ENCODE results near the gene NXN. TPM values are rescaled to one million over a fixed set of nuclear protein-coding genes. Genes with fewer than 3 reads are reported as not detected.
"Not testable (repeated sequence)": the region's sequence is repeated elsewhere in the genome, so short reads cannot be mapped to it uniquely, and the experiment has no call there.

The NXN gene
- total RNA-seq, 1 experiment from 2014 or later = 47.1 TPM

DNA sequence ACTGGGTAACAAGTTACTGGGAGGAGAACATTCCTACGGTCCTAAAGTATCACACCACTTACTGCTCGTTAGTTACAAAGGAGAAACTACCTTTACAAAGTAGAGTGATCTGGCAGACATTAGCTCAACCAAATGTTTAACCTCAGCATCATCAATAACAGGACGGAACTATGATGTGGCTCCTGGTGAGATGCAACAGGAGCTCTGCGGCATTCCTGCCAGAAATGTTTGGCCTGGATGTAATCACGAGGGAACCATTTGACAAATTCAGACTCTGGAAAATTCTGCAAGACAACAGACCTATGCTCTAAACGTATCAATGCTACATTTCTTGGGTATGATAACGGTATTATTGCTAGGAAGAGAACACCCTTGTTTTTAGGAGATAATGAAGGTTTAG lies 117.0 kb downstream of the NXN start:
- DNase-seq (ENCODE audit: low spot score) = no peak

- DNase-seq (ENCODE audit: low spot score) = no peak
These were observed 118.2 kb downstream of the NXN start for GRCh38 chr17:861364-861763.

DNA sequence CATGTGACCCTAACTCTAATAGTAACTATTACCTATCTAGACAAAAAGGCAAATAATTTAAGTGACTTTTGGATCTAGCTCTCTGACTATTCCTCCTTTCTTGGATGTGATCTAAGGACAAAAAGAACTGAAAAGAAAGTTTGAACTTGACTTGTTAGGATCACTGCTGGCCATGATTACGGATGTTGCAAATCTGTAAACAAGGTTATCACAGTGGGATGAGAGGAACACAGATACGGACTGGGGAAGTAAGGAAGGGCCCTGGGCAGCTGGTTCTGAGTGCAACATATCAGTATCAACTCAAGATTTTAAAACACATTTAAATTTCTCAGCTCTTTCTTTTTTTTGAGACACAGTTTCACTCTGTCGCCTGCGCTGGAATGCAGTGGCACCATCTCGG lies 118.8 kb downstream of the NXN start:
- no peak for DNase-seq (ENCODE audit: low spot score)

DNA sequence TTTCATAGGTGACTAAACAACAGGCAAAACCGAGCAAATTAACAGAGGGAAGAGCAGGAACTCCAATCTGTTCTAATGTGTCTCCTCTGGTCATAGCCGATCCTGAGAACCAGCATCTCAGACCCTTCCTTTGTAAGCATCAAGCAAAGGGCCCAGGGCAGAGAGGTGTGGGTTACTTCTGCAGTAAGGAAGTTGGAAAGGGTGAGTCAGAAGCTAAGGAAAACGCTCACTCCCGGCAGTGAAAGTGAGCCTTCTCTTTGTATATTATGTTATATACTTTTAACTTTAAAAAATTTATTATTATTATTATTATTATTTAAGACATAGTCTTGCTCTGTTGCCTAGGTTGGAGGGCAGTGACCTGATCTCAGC lies 119.8 kb downstream of the NXN start:
- no peak for DNase-seq (ENCODE audit: low spot score)

- DNase-seq (ENCODE audit: low spot score) = no peak
These were observed 120.3 kb downstream of the NXN start for GRCh38 chr17:859061-859823.

DNA sequence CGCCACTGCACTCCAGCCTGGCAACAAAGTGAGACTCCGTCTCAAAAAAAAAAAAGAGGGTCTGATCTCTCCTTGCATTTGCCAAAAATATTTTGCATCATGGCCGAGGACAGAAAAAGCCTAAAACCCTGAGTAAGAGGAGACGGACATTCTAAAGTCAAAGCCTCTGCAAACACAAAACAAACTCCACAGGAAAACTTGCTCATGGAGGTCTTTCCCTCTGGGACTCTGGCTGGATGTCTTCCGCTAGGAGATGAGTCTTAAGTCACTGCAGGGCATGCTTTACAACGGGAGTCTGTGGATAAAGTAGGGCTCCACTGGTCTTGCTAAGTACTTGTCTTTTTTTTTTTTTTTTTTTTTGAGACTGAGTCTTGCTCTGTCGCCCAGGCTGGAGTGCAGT lies 123.4 kb downstream of the NXN start:
- DNase-seq (ENCODE audit: low spot score) = no peak

DNA sequence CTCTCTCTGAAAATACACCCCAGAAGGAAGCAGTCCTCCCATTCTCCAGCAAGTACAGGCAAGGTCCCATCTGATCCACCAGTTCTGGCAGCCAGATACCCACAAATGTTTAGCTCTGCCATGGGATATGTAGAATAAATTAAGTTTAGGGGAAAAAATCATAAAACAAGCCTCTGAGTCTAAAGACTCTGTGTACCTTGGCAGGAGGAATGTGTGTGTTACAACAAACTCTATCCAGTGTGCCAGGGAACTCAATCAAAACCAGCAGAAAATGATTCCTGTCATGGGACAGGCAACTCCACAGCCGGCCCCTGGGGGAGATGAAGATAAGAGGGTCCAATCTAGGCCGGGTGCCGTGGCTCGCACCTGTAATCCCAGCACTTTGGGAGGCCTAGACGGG lies 124.0 kb downstream of the NXN start:
- DNase-seq (ENCODE audit: low spot score) = no peak

DNA sequence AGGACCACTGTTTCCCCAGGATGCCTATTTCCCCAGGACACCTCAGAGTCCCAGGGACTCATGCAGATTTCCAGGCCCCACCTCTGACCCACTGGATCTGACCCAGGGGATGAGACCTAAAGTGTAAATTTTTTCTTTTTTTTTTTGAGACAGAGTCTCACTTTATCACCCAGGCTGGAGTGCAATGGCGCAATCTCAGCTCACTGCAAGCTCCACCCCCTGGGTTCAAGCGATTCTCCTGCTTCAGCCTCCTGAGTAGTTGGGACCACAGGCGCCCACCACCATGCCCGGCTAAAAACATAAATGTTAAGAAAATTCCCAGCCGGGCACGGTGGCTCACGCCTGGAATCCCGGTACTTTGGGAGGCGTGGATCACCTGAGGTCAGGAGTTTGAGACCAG lies 126.7 kb downstream of the NXN start:
- DNase-seq (ENCODE audit: low spot score) = not testable (repeated sequence)

DNA sequence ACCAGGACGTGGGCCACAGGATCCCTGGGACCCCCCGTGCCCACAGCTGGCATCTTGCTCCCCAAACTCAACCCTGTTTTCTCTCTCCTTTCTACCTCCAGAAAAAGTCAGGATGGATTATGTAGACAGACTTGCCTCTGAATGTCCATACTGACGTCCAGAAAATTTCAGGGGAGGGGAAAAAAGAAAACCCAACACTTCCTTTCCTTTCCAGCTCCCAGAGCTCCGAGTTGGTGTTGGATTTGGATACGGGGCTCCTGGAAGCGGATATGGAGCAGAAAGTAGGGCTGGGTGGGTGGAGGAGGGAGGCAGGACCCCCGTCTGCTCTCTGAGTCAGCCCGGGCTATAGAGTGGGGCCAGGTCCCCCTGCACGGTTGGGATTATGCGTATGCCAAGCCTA lies 127.2 kb downstream of the NXN start:
- DNase-seq (ENCODE audit: low spot score) = no peak

DNA sequence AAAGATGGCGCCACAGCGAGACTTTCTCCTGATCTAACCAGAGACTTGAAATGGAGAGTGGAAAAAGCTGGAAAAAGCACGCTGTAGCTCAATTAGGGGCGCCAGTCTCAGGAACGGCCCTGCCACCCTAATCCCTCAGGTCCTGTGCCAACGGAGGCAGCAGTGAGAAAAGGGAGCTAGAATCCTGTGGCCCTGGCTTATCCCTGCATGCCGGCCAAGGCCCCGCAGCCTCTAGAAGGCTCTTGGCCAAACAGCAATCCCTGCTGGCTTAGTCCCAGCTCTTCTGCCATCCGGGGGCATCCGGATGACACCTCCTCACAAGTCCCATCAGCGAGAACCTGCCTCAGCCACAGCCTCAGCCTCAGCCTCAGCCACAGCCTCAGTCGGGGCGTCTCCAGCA lies 127.7 kb downstream of the NXN start:
- no peak for DNase-seq (ENCODE audit: low spot score)

DNA sequence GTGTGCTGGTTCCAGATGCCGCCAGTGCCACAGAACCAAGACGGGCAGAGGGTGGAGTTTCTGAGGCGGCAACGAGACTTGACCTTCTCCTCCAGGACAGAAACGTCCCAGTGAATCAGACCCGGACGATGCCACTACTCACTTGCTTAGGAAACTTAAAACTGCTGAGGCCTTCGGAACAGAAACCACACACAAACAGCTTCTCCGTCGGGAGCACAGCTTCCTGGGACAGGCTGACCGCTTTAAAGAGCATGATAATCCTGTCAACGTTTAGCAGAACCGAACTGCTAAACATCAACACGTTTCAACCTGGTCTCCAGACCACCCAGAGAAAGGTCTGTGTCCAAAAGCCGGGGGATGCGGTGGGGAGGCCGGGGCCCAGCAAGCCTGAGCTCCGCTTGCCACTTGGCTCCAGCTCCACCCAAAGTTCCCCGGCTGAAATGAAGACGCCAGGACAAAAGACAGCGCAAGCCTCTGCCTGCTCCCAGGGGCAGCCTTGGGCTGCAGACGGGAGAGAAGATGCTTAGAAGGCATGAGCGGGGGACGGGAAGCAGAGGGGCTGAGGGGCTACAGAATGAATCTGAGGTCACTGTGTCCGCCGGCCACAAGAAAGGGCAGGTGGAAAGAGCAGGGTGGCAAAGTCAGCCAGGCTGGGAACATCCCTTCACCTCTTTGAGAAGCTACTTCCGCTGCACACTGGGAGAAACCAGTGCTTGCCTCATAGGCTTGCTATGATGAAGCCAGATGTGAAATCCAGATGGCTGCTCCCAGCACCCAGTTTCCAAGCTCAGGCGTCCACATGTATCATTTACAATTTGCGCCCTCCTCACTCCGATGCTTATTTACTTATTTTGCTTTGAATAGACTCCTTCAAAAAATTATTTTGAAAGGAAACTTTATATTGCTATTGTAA lies 128.5 kb downstream of the NXN start:
- no peak for DNase-seq (ENCODE audit: low spot score)

DNA sequence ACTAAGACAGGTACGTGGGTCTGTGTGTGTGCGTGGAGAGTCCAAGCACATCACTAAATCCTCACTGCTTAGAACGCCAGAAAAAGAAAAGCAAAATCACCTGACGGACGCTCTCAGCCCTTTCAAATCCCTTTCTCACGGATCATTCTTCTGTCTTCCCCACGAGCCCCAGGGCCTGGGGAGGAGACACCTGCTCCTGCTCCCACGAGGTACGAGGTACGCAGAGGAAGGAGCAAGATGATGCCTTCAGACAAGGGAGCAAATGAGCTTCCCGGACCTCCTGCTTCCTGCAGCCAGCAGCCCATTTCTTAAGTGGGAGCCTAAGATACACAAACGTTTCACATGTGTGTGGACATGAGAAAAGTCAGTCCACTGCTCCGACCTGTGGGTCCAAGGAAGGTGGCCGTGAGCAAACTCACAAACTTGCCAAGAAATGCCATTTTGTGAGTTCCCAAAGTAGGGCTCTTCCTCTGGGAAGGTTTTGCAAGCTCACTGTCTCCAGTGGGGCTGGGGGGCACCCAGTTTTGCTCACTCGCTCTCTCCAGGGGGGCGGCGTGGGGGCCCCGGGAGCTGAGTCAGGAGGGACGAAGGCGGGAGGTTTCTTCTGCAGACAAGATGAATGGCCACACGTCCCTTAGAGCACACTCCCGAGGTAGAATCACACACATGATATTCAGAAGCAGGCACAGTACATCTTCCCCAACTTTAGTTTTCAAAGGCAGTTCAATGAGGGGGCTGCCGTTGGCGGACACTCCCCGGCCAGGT lies 129.3 kb downstream of the NXN start:
- DNase-seq (ENCODE audit: low spot score) = no peak

DNA sequence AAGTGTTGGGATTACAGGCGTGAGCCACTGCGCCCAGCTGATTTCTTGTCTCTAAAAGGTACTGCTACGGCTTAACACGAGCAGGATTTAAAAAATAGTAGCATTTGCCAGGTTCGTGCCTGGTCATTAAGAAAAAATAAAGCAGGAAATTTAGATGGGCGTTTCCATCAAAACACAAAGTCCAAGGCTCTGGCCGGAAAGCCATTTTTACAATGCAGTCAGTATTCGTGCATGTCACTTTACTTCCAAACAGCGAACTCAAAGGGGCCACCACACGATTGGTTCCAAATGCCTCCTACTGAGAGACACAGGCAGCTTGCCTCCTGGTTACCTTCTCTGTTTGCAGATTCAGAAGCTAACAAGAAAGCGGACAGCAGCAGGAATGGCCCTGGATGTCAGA lies 131.2 kb downstream of the NXN start:
- no peak for DNase-seq (ENCODE audit: low spot score)

DNA sequence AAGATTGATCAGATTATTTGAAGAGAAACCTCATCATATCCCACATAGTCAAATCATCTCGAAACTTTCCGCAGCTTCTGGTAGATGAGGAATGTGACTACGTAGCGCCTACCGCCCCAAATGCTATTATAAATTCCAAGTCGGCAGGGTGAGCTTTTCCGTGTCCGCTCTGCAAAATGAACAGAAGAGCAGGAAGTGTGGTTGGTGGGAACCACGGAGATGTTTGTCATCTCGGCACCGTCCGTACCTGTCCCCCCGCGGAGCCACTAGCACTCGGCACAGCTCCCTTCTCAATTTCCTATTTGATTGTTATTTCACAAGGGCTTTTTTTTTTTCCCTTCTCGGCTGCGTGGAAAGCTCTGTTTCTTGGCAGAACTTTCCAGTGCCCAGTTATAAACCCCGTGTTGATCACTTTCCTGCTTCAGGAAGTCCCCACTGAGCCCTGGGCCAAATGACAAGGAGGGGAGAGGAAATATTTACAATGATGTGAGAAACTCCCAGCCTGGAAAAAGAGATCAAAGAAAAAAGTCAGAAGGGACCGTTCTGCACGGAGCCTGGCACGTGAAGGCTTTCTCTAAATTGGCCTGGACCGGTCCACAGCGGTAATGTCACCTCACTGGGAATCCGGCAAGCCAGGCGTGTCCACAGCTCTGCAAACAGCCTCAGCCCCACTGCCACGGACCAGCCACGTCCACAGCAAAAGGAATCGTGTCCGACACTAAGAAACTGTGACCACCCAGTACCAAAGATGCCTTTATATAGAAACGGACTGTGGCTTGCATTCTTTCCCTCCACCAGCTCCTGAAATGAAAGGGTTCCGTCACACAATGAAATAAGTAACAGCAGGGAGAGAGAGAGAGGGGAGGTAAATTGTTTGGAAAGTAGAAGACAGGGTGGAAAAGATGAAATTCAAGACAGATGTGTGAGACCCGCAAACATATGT lies 132.4 kb downstream of the NXN start:
- no peak for DNase-seq (ENCODE audit: low spot score)

- peak; percentile 61 for DNase-seq (ENCODE audit: low spot score)
These were observed 138.3 kb downstream of the NXN start for GRCh38 chr17:841313-841712.

DNA sequence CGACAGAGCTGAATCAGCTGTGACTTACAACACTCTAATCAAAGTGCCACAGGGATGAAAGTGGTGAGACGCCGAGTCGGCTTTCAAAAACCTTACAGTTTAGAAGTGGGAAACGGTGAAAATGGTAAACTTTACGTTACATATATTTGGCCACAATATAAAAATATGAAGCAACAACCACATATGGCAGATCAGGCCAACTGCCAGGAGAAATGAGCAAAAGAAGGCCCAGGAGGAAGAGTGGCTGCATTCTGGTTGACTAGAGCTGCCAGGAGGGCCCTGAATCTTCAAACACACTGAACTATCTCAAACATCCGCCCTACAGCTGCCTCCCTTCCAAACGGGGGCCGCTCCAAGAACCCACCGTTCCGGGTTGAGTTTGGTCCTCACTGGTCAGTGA lies 141.1 kb downstream of the NXN start:
- DNase-seq (ENCODE audit: low spot score) = no peak

DNA sequence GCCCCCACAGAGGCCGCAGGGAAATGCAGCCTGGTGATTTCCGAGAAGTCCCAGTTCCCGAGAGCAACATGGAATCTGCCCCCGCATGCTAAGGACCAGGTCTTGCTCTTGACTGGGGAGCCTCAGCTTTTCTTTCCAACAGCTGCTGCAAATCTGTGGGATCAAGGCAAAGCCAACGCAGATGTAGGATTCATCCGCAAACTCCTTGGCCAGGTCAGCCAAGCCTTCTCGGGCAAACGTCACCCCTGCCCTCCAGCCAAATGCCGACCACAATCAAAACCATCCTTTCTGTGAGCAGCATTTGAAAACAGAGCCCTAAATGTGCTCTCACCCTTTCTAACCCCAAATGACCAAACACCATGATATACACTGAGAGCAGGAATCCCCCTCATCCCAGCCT lies 143.4 kb downstream of the NXN start:
- peak; percentile 73 for DNase-seq (ENCODE audit: low spot score)

DNA sequence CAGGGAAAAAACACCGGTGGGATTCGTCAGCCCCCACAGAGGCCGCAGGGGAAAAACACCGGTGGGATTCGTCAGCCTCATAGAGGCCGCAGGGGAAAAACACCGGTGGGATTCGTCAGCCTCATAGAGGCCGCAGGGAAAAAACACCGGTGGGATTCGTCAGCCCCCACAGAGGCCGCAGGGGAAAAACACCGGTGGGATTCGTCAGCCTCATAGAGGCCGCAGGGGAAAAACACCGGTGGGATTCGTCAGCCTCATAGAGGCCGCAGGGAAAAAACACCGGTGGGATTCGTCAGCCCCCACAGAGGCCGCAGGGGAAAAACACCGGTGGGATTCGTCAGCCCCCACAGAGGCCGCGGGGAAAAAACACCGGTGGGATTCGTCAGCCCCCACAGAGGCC lies 143.9 kb downstream of the NXN start:
- DNase-seq (ENCODE audit: low spot score) = not testable (repeated sequence)

GRCh38 chr17:835263-835662 lies 144.3 kb downstream of the NXN start:
- DNase-seq (ENCODE audit: low spot score) = peak; percentile 95

DNA sequence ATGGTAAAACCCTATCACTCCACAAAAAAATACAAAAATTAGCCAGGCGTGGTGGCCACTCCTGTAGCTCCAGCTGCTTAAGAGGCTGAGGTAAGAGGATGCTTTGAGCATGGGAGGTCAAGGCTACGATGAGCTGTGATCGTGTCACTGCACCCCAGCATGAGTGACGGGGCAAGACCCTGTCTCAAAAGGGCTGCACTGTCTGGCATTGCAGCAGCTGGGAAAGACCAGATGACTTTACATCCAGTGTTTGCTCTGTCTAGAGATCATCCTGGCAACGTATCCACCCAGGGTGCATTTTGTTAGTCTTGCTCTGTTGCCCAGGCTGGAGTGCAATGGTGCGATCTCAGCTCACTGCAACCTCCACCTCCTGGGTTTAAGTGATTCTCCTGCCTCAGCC lies 145.4 kb downstream of the NXN start:
- no peak for DNase-seq (ENCODE audit: low spot score)

- DNase-seq (ENCODE audit: low spot score) = no peak
These were observed 148.6 kb downstream of the NXN start for GRCh38 chr17:830950-831349.
